LHCN-M2 (cell line): ENCODE measurements around the gene BTBD19. TPM values are rescaled to one million over a fixed set of nuclear protein-coding genes. Genes with fewer than 3 reads are reported as not detected.

Source experiments
- DNase-seq: peaks from one replicate; pipeline ENCODE4 v3.0.0-alpha.2; 2012; ENCODE audit warnings: low read depth
- total RNA-seq: library from RNA; depleted of rRNA; stranded (reverse); fragments of >200 nt; gene quantifications from 2 replicates; pipeline ENCODE4 v1.2.3, GENCODE V29; 2014; rRNA removed

BTBD19 gene
- total RNA-seq, 1 experiment from 2014 or later, result 8.2 TPM

DNA sequence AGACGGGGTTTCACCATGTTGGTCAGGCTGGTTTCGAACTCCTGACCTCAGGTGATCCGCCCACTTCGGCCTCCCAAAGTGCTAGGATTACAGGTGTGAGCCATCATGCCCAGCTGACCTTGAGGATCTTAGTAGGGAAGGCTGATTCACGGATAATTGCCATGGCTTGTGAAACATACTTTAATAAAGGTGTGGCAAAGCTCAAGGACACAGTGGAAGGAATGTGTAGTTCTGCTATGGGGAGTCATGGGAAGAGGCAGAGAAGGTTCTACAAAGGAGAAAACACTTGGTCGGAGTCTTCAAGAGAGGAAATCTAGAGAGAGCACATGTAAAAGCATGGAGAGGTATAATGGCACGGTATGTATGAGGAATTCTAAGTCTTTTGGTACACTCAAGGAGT, 47.4 kb downstream of the BTBD19 start:
- no peak for DNase-seq

DNA sequence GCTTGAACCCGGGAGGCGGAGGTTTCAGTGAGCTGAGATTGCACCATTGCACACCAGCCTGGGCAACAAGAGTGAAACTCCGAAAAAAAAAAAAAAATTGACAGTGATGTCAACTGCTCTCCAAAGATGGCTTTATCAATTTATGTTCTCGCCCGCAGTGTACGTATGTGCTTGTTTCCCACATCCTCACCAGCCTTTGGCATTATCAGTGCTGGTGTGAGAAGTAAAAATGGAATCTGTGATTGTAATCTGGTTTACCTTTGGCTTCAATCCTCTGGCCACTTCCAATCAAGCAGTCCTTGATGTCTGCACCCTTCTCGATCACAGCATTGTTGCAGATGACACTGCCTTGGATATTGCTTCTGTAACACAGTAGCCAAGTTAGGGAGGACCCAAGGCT, 49.1 kb downstream of the BTBD19 start:
- DNase-seq, result no peak

DNA sequence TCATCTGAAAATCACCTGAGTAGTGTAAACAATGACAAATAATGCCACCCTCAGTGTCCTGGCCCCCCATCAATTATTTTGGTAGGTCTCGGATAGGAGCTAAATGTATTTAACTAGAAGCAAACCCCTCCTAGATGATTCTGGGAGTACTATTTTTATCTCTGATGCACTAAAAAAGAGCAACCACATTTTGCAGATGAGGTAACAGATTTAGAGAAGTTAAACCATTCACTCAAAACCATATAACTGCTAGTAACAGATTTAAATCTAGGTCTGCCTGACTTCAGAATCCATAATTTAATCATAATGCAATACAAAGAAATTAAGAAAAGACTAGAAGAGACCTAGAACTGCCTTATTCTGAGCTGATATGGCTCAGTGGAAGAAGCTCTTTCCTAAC, 52.0 kb downstream of the BTBD19 start:
- no peak for DNase-seq

DNA sequence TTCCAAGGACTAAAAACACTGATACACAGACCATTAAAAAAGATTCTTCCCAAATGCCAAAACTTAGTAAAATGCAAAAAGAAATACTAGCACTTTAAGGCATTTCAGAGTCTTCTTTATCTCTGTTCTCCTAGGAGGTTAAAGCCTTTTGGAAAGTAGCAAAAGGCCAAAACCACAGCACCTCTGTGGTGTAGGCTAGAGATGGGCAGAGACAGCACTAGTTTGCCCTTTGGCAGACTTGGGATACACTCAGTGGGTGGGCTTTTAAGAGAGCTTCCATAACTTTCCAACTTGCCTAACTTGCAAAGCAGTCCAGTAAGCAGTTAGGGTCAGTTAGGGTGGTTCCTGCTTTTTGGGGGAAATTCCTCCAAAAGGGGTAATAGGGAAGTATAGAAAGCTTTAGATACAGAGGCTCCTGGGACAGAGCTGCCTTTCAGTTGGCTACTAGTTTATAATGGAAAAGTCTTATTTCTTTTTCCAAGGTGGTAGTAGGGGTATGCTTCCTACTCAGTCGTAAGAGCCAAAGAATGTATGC, 52.6 kb downstream of the BTBD19 start:
- DNase-seq, result no peak

DNA sequence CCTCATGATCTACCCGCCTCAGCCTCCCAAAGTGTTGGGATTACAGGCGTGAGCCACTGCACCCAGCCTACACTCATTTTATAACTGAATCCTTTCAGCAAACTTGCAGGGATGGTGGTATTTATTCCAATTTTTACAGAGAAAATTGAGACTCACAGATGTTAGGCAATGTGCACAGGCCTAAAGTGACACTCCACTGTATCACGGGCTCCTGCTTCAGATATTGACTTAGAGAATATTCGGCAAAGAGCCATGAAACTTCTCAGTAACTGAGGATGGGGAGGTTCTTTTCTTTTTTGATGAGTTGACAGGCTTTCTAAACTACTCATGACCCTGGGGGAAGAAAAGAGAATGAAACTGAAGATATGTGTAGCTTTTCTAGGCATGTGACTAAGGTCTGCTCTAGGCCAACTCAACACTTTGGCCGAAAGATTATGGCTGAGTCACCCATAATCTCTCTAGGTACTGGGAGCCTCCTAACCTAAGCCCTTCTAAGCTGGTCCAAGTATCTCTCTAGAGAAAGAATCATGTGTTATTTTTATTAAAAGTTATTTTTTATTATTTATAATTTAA, 54.6 kb downstream of the BTBD19 start:
- no peak for DNase-seq

Other genes with a start within 250 kb of the BTBD19 start
- gene TMEM53, start 134.0 kb upstream of the BTBD19 start, total RNA-seq, result 5.9 and 8.8 TPM in 2 replicates
- not detected in 2 replicates for gene ARMH1, start 133.8 kb upstream of the BTBD19 start, total RNA-seq
- not detected in 2 replicates for gene RNU5D-1, start 77.4 kb upstream of the BTBD19 start, total RNA-seq
- 95.3 and 99.3 TPM in 2 replicates for gene KIF2C, start 68.7 kb upstream of the BTBD19 start, total RNA-seq
- gene RPS8, start 33.0 kb upstream of the BTBD19 start, total RNA-seq, result 2,019 and 2,069 TPM in 2 replicates
- gene BEST4, start 20.4 kb upstream of the BTBD19 start, total RNA-seq, result not detected in 2 replicates
- 27.7 and 33.7 TPM in 2 replicates for gene PLK3, start 8.1 kb upstream of the BTBD19 start, total RNA-seq
- 0.19 TPM in 1 of 2 replicates, not detected in the other for gene DYNLT4, start 1.2 kb upstream of the BTBD19 start, total RNA-seq
- under 0.01 TPM in 1 of 2 replicates, not detected in the other for gene PTCH2, start 34.7 kb downstream of the BTBD19 start, total RNA-seq
- gene EIF2B3, start 178.1 kb downstream of the BTBD19 start, total RNA-seq, result 42.5 and 47.9 TPM in 2 replicates
- 39.2 and 40.8 TPM in 2 replicates for gene HECTD3, start 202.8 kb downstream of the BTBD19 start, total RNA-seq
- gene UROD, start 203.7 kb downstream of the BTBD19 start, total RNA-seq, result 122 and 124 TPM in 2 replicates